GM21390 (cell line): ENCODE data around the gene C1QTNF1.

Experiments
- ATAC-seq: cut with Tn5 transposase; IDR thresholded peaks from one replicate; pipeline ENCODE4 v1.9.1; 2021; ENCODE audit not compliant: unreplicated experiment

The C1QTNF1 gene

GRCh38 chr17:79078476-79079190 lies 54.7 kb downstream of the C1QTNF1 start:
- ATAC-seq, result no peak

- no peak for ATAC-seq
Measured at GRCh38 chr17:79079421-79080200, 55.6 kb downstream of the C1QTNF1 start.

- ATAC-seq, result no peak
Measured at GRCh38 chr17:79080349-79080748, 56.4 kb downstream of the C1QTNF1 start.

- ATAC-seq, result no peak
Measured at GRCh38 chr17:79080761-79081290, 56.9 kb downstream of the C1QTNF1 start.

GRCh38 chr17:79081571-79082276 lies 57.8 kb downstream of the C1QTNF1 start:
- no peak for ATAC-seq

- no peak for ATAC-seq
Measured at GRCh38 chr17:79082311-79083190, 58.6 kb downstream of the C1QTNF1 start.

GRCh38 chr17:79083191-79083971 lies 59.4 kb downstream of the C1QTNF1 start:
- ATAC-seq, result no peak

GRCh38 chr17:79084291-79085153 lies 60.6 kb downstream of the C1QTNF1 start:
- no peak for ATAC-seq

- no peak for ATAC-seq
Measured at GRCh38 chr17:79085154-79085920, 61.4 kb downstream of the C1QTNF1 start.

GRCh38 chr17:79085921-79086551 lies 62.1 kb downstream of the C1QTNF1 start:
- no peak for ATAC-seq

GRCh38 chr17:79086609-79087427 lies 62.8 kb downstream of the C1QTNF1 start:
- no peak for ATAC-seq

GRCh38 chr17:79087428-79088143 lies 63.6 kb downstream of the C1QTNF1 start:
- no peak for ATAC-seq

GRCh38 chr17:79088247-79088996 lies 64.5 kb downstream of the C1QTNF1 start:
- no peak for ATAC-seq

GRCh38 chr17:79088997-79089328 lies 65.0 kb downstream of the C1QTNF1 start:
- ATAC-seq, result no peak

- ATAC-seq, result no peak
Measured at GRCh38 chr17:79089720-79090442, 65.9 kb downstream of the C1QTNF1 start.
